IMR-90 (cell line): ENCODE measurements around the gene CIZ1. TPM values are rescaled to one million over a fixed set of nuclear protein-coding genes. Genes with fewer than 3 reads are reported as not detected.
A peak's percentile ranks its signal among the peaks of the same experiment; 100 is the strongest.

Source experiments
- ATAC-seq: fragments of 200-7000 bp; cut with Tn5 transposase; 2 replicates; pipeline ENCODE4 v1.9.1; 2020; ENCODE audit warnings: low read depth, mild to moderate bottlenecking, moderate library complexity
- BruUV-seq: library from RNA; stranded (reverse); fragments of 400-500 nt; replicated peaks from 2 replicates; lab custom pipeline; 2021; lab: Mats Ljungman, UMichigan
- CTCF ChIA-PET: fragments of 300-600 bp; formaldehyde crosslinking; extraction: SDS; loops from one replicate; lab custom pipeline; 2021; ENCODE audit warnings: antibody characterized with exemption; lab: Yijun Ruan, JAX
- POLR2A ChIA-PET: fragments of 300-600 bp; sonication (Branson Sonifier 250); formaldehyde crosslinking; loops from one replicate; lab custom pipeline; 2022; ENCODE audit warnings: antibody characterized with exemption; ENCODE audit not compliant: unreplicated experiment; lab: Charles Lee
- DNase-seq: peaks from one replicate; pipeline ENCODE4 v3.0.0; 2013
- H2AFZ ChIP-seq: replicated peaks from 2 replicates; pipeline ENCODE3; 2013; ENCODE audit warnings: low read length, mild to moderate bottlenecking; ENCODE audit not compliant: poor library complexity
- H2AK5ac ChIP-seq: 2 replicates; pipeline ENCODE4 v1.6.1; 2013; ENCODE audit warnings: low read depth, low read length, inconsistent platforms
- H2AK9ac ChIP-seq: replicated peaks from 2 replicates; pipeline ENCODE3; 2013; ENCODE audit warnings: mild to moderate bottlenecking, low read depth, low read length, moderate library complexity; ENCODE audit not compliant: poor library complexity
- H2BK120ac ChIP-seq: 2 replicates; pipeline ENCODE4 v1.6.1; 2013; ENCODE audit warnings: low read depth, low read length, inconsistent platforms
- H2BK15ac ChIP-seq: 3 replicates; pipeline ENCODE4 v1.6.1; 2013; ENCODE audit warnings: low read depth, low read length, inconsistent platforms
- H2BK20ac ChIP-seq: 2 replicates; pipeline ENCODE4 v1.6.1; 2013; ENCODE audit warnings: low read depth, mild to moderate bottlenecking, inconsistent platforms, low read length, moderate library complexity
- H2BK5ac ChIP-seq: 2 replicates; pipeline ENCODE4 v1.6.1; 2013; ENCODE audit warnings: mild to moderate bottlenecking, low read depth, low read length, inconsistent platforms; ENCODE audit not compliant: poor library complexity, severe bottlenecking
- H3K14ac ChIP-seq: replicated peaks from 2 replicates; pipeline ENCODE4 v1.6.1; 2013; ENCODE audit warnings: low read depth, low read length, inconsistent platforms
- H3K18ac ChIP-seq: 2 replicates; pipeline ENCODE4 v1.6.1; 2013; ENCODE audit warnings: low read depth, low read length, control low read depth
- H3K23ac ChIP-seq: 2 replicates; pipeline ENCODE4 v1.6.1; 2013; ENCODE audit warnings: low read depth, low read length, inconsistent platforms
- H3K27ac ChIP-seq: 2 replicates; pipeline ENCODE4 v1.5.1; 2013; ENCODE audit warnings: mild to moderate bottlenecking, control low read depth, low read length; ENCODE audit not compliant: insufficient read depth
- H3K27me3 ChIP-seq: 2 replicates; pipeline ENCODE4 v1.6.1; 2013; ENCODE audit warnings: low read length; ENCODE audit not compliant: control insufficient read depth, insufficient read depth
- H3K36me3 ChIP-seq: 2 replicates; pipeline ENCODE4 v1.6.1; 2013; ENCODE audit warnings: low read length, mixed read lengths; ENCODE audit not compliant: control insufficient read depth, insufficient read depth
- H3K4ac ChIP-seq: 2 replicates; pipeline ENCODE4 v1.6.1; 2013; ENCODE audit warnings: low read depth, low read length, inconsistent platforms
- H3K4me1 ChIP-seq: 2 replicates; pipeline ENCODE4 v1.6.1; 2013; ENCODE audit warnings: low read length, mixed read lengths; ENCODE audit not compliant: control insufficient read depth, insufficient read depth
- H3K4me2 ChIP-seq: 2 replicates; pipeline ENCODE4 v1.6.1; 2013; ENCODE audit warnings: low read depth, mild to moderate bottlenecking, control low read depth, low read length, moderate library complexity
- H3K4me3 ChIP-seq: 2 replicates; pipeline ENCODE4 v1.5.1; 2013; ENCODE audit warnings: low read depth, mild to moderate bottlenecking, control low read depth, low read length, moderate library complexity; ENCODE audit not compliant: insufficient read depth
- H3K56ac ChIP-seq: 2 replicates; pipeline ENCODE4 v1.6.1; 2013; ENCODE audit warnings: low read length, inconsistent platforms; ENCODE audit not compliant: insufficient read depth; ENCODE audit errors: extremely low read depth
- H3K79me1 ChIP-seq, 2 experiments: 2 replicates each; pipeline ENCODE4 v1.6.1; 2013; ENCODE audit warnings: low read length in 2 of 2, inconsistent platforms in 1 of 2, low read depth in 1 of 2
- H3K9ac ChIP-seq: 2 replicates; pipeline ENCODE4 v1.6.1; 2013; ENCODE audit warnings: low read depth, low read length, control low read depth
- H3K9me1 ChIP-seq: 2 replicates; pipeline ENCODE4 v1.6.1; 2013; ENCODE audit warnings: low read length, inconsistent platforms; ENCODE audit not compliant: insufficient read depth
- H3K9me3 ChIP-seq: 2 replicates; pipeline ENCODE4 v1.6.1; 2013; ENCODE audit warnings: low read length; ENCODE audit not compliant: control insufficient read depth, insufficient read depth
- H4K20me1 ChIP-seq: 2 replicates; pipeline ENCODE4 v1.6.1; 2013; ENCODE audit warnings: low read length, inconsistent platforms; ENCODE audit not compliant: insufficient read depth
- H4K5ac ChIP-seq: 2 replicates; pipeline ENCODE4 v1.6.1; 2013; ENCODE audit warnings: mild to moderate bottlenecking, low read depth, low read length, control low read depth
- H4K8ac ChIP-seq, 2 experiments: 2 replicates each; pipeline ENCODE4 v1.6.1; 2013; ENCODE audit warnings: low read depth in 2 of 2, low read length in 2 of 2, control low read depth in 1 of 2, inconsistent platforms in 1 of 2
- H4K91ac ChIP-seq: 2 replicates; pipeline ENCODE4 v1.6.1; 2013; ENCODE audit warnings: low read depth, low read length, inconsistent platforms; ENCODE audit not compliant: insufficient read depth
- BHLHE40 ChIP-seq: fragments of 150-350 bp; IDR thresholded peaks from 2 replicates; pipeline ENCODE4 v1.6.1; 2016; ENCODE audit warnings: mild to moderate bottlenecking, low read depth, low read length
- CEBPB ChIP-seq: IDR thresholded peaks from 2 replicates; pipeline ENCODE4 v1.6.1; 2012; ENCODE audit warnings: low read depth, low read length, improper control_type of control experiment
- CHD1 ChIP-seq: IDR thresholded peaks from 2 replicates; pipeline ENCODE4 v1.6.1; 2012; ENCODE audit warnings: low read depth, low read length, improper control_type of control experiment
- MAFK ChIP-seq: IDR thresholded peaks from 2 replicates; pipeline ENCODE4 v1.6.1; 2012; ENCODE audit warnings: low read depth, low read length, improper control_type of control experiment
- MAZ ChIP-seq: IDR thresholded peaks from 2 replicates; pipeline ENCODE4 v1.6.1; 2012; ENCODE audit warnings: low read depth, mild to moderate bottlenecking, low read length, improper control_type of control experiment, moderate library complexity, borderline replicate concordance
- RAD21 ChIP-seq: IDR thresholded peaks from 2 replicates; pipeline ENCODE4 v1.6.1; 2012; ENCODE audit warnings: low read length, improper control_type of control experiment
- RCOR1 ChIP-seq: IDR thresholded peaks from 2 replicates; pipeline ENCODE4 v1.6.1; 2012; ENCODE audit warnings: mild to moderate bottlenecking, low read length, improper control_type of control experiment; ENCODE audit not compliant: insufficient replicate concordance
- SMC3 ChIP-seq: fragments of 150-350 bp; IDR thresholded peaks from 2 replicates; pipeline ENCODE4 v1.6.1; 2016; ENCODE audit warnings: low read depth, mild to moderate bottlenecking, antibody characterized with exemption, low read length, moderate library complexity
- WGBS, 2 experiments: methylation state at CpG; one replicate each; pipeline versions ENCODE4 v1.1.5 to v1.1.7; 2013; ENCODE audit warnings: missing lambda C conversion rate in 2 of 2; ENCODE audit not compliant: insufficient read length in 1 of 2; ENCODE audit errors: extremely low coverage in 2 of 2; 5-methylcytosine and 5-hydroxymethylcytosine counted together
- dilution Hi-C: fragments of 300-500 bp; cut with HindIII; formaldehyde crosslinking; loops from one replicate; pipeline ENCODE4 v1.14.3; 2018; ENCODE audit warnings: low sequenced_read_pairs; ENCODE audit not compliant: unreplicated experiment
- in situ Hi-C: fragments of 300-500 bp; cut with MboI; formaldehyde crosslinking; loops from 3 replicates; pipeline ENCODE4 v1.14.3; 2019; ENCODE audit warnings: low sequenced_read_pairs, inconsistent platforms, mixed read lengths
- intact Hi-C: fragments of 100-400 bp; cut with micrococcal nuclease; formaldehyde crosslinking; loops from 2 replicates; pipeline ENCODE4 v1.10.0; 2022
- polyA plus RNA-seq, 3 experiments: library from polyadenylated mRNA; depleted of rRNA; stranded (reverse); fragments of >200 nt; gene quantifications; 2 replicates each; pipeline ENCODE4 v1.2.3, GENCODE V29; 2012; ENCODE audit warnings: low replicate concordance in 1 of 3
- total RNA-seq: library from RNA; depleted of rRNA; stranded (reverse); fragments of >200 nt; gene quantifications from 2 replicates; pipeline ENCODE4 v1.2.3, GENCODE V29; 2012
- TF ChIP-seq, protein P1 (sequence below): conservative IDR thresholded peaks from 2 replicates; pipeline ENCODE4 v1.5.1; 2012; ENCODE audit warnings: mild to moderate bottlenecking, low read depth, low read length, improper control_type of control experiment
- TF ChIP-seq, protein P2 (sequence below): fragments of 150-350 bp; IDR thresholded peaks from 2 replicates; pipeline ENCODE4 v1.6.1; 2016; ENCODE audit warnings: low read depth, mild to moderate bottlenecking, low read length, moderate library complexity, borderline replicate concordance

CIZ1 gene
- total and polyA plus RNA-seq, 2 of the 4 experiments (the other 2 are of a cell fraction), result 13.8 to 51.9 TPM

DNA sequence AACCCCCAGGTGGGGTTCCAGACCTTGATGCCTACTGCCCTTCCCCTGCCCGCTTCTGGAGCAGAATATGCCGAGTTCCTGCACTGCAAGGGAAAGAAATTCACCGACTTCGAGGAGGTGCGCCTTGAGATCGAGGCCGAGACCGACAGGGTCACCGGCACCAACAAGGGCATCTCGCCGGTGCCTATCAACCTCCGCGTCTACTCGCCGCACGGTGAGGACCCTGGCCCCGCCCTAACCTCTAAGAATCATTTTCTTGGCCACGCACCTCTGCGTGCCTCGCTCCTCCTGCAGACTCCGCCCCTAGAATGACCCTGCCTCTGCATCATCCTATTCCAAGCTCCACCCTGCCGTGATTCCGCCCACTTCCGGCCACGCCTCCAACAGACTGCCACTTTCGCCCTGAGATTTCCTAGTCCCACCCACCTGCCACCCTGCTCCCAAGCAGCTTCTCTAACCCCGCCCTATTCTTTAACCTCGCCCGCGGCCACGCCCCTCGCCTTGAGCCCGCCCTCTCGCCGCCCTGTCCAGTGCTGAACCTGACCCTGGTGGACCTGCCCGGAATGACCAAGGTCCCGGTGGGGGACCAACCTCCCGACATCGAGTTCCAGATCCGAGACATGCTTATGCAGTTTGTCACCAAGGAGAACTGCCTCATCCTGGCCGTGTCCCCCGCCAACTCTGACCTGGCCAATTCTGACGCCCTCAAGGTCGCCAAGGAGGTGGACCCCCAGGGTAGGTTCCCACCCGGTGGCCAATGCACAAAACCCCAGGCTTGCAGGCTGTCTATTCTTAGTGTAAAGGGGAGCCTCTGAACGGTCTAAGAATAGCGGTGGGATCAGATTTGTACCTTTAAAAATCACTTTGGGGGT lies 27.4 kb upstream of the CIZ1 start:
- TF ChIP-seq CEBPB (no peak), CHD1 (no peak), RAD21 (no peak), SMC3 (no peak), MAZ (no peak), RCOR1 (no peak), MAFK (no peak), BHLHE40 (no peak)
- TF ChIP-seq, protein P1, sequence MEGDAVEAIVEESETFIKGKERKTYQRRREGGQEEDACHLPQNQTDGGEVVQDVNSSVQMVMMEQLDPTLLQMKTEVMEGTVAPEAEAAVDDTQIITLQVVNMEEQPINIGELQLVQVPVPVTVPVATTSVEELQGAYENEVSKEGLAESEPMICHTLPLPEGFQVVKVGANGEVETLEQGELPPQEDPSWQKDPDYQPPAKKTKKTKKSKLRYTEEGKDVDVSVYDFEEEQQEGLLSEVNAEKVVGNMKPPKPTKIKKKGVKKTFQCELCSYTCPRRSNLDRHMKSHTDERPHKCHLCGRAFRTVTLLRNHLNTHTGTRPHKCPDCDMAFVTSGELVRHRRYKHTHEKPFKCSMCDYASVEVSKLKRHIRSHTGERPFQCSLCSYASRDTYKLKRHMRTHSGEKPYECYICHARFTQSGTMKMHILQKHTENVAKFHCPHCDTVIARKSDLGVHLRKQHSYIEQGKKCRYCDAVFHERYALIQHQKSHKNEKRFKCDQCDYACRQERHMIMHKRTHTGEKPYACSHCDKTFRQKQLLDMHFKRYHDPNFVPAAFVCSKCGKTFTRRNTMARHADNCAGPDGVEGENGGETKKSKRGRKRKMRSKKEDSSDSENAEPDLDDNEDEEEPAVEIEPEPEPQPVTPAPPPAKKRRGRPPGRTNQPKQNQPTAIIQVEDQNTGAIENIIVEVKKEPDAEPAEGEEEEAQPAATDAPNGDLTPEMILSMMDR, result no peak
- TF ChIP-seq, protein P2, sequence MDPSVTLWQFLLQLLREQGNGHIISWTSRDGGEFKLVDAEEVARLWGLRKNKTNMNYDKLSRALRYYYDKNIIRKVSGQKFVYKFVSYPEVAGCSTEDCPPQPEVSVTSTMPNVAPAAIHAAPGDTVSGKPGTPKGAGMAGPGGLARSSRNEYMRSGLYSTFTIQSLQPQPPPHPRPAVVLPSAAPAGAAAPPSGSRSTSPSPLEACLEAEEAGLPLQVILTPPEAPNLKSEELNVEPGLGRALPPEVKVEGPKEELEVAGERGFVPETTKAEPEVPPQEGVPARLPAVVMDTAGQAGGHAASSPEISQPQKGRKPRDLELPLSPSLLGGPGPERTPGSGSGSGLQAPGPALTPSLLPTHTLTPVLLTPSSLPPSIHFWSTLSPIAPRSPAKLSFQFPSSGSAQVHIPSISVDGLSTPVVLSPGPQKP, result no peak
- Histone ChIP-seq H2AFZ (no peak overlapping the region), H2BK20ac (no peak overlapping the region), H4K20me1 (0 out of 2 replicates have a peak, but pooled peaks cover 4% of the 10 kb centered on the region), H3K14ac (no peak overlapping the region), H3K23ac (no peak overlapping the region), H4K91ac (no peak overlapping the region), H2BK5ac (no peak overlapping the region), H2BK120ac (no peak overlapping the region), H4K8ac (no peak overlapping the region; a peak in 1 of 4 replicates), H3K9ac (no peak overlapping the region), H3K4me1 (peaks cover 19% of the 10 kb centered on the region), H2BK15ac (no peak overlapping the region), H3K4me2 (no peak overlapping the region; the same call in 1 of the 2 replicates), H3K18ac (no peak overlapping the region), H3K9me1 (peaks cover 16% of the 10 kb centered on the region), H3K9me3 (no peaks in the 10 kb centered on the region), H3K27me3 (no peaks in the 10 kb centered on the region), H3K4ac (no peak overlapping the region), H3K4me3 (no peak overlapping the region), H3K27ac (no peak overlapping the region), H2AK5ac (no peak overlapping the region), H2AK9ac (no peak overlapping the region), H4K5ac (no peak overlapping the region), H3K79me1 (no peaks in the 10 kb centered on the region; a peak in 1 of 4 replicates), H3K36me3 (peaks cover 6% of the 10 kb centered on the region; the same call in 1 of the 2 replicates), H3K56ac (no peak overlapping the region)
- dilution Hi-C loops (no loop called here), in situ Hi-C loops (no loop called here), intact Hi-C loops (no loop called here)
- POLR2A ChIA-PET, result no interaction called here
- 53% methylated on average over 44 of the region's 47 CpGs; no CpG with 5 or more reads in 1 of the 2 experiments for WGBS, 2 experiments
- no TSS peak for BruUV-seq
- DNase-seq, result peak; percentile 55
- peak; percentile 69 for ATAC-seq
- CTCF ChIA-PET, result no interaction called here
